OCI-LY1 (cell line): Measurements from ENCODE around the gene RIGI.

ENCODE experiments used
- CTCF ChIP-seq: fragments of 200-600 bp; sonication (generic), shearing (Covaris generic); IDR thresholded peaks from 2 replicates; pipeline ENCODE4 v1.5.1; 2017; ENCODE audit warnings: mild to moderate bottlenecking, antibody characterized with exemption, low read length, moderate library complexity, mixed read lengths
- EZH2 ChIP-seq: fragments of 200-600 bp; sonication (generic), shearing (Covaris generic); IDR thresholded peaks from 2 replicates; pipeline ENCODE4 v1.8.0; 2017; ENCODE audit warnings: borderline replicate concordance, mixed run types, mild to moderate bottlenecking, antibody characterized with exemption, low read length, moderate library complexity, mixed read lengths

DNA sequence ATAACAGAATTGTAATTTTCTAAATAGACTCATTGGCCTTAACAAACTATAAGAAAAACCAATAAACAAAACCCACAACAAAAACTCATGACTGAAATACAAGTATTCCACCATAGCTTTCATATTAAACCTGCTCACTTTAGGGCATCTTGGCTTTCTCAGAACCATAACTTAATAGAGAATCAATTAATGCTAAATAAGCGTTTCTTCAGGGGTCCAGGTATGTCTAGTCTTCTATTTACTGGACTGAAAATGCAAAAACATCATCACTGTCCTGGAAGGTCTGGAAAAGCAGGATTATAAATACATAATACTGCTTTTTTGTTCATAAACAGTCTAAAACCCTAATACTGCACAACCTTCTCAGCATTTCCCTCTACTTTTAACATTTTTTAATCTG is 19.9 kb upstream of the RIGI start:
- TF ChIP-seq CTCF (no peak), EZH2 (no peak)
